ENCODE measurements around the gene CHD3. TPM values are rescaled to one million over a fixed set of nuclear protein-coding genes. Genes with fewer than 3 reads are reported as not detected.

The CHD3 gene
- total RNA-seq, 1 experiment from 2014 or later: 27.5 TPM

GRCh38 chr17:7894226-7894625 lies 5.6 kb downstream of the CHD3 start:
- no peak for DNase-seq (ENCODE audit: low read depth)

DNA sequence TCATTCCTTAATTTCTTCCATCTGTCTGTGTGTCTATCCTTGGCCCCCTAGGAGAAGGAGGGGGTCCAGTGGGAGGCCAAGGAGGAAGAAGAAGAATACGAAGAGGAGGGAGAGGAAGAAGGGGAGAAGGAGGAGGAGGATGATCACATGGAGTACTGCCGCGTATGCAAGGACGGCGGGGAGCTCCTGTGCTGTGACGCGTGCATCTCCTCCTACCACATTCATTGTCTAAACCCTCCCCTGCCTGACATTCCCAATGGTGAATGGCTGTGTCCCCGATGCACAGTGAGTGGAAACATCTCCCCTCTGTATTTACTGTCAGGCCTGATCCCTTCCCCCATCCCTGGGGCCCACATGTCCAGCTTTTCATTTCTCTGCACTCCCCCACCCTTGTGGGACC lies 6.3 kb downstream of the CHD3 start:
- no peak for DNase-seq (ENCODE audit: low read depth)

DNA sequence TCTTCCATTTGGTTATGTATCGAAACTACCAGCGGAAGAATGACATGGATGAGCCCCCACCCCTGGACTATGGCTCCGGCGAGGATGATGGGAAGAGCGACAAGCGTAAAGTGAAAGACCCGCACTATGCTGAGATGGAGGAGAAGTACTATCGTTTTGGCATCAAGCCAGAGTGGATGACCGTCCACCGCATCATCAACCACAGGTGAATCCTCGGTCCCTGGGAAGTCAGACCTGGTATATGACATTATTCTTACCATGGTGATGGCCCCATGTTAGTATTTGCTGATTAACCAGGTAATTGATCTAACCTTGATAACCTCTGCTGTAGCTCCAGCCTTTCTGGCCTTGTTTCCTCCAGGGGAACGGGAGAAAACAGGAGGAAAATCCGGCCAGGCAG lies 8.5 kb downstream of the CHD3 start:
- no peak for DNase-seq (ENCODE audit: low read depth)

GRCh38 chr17:7897773-7898172 lies 9.2 kb downstream of the CHD3 start:
- peak; percentile 27 for DNase-seq (ENCODE audit: low read depth)

DNA sequence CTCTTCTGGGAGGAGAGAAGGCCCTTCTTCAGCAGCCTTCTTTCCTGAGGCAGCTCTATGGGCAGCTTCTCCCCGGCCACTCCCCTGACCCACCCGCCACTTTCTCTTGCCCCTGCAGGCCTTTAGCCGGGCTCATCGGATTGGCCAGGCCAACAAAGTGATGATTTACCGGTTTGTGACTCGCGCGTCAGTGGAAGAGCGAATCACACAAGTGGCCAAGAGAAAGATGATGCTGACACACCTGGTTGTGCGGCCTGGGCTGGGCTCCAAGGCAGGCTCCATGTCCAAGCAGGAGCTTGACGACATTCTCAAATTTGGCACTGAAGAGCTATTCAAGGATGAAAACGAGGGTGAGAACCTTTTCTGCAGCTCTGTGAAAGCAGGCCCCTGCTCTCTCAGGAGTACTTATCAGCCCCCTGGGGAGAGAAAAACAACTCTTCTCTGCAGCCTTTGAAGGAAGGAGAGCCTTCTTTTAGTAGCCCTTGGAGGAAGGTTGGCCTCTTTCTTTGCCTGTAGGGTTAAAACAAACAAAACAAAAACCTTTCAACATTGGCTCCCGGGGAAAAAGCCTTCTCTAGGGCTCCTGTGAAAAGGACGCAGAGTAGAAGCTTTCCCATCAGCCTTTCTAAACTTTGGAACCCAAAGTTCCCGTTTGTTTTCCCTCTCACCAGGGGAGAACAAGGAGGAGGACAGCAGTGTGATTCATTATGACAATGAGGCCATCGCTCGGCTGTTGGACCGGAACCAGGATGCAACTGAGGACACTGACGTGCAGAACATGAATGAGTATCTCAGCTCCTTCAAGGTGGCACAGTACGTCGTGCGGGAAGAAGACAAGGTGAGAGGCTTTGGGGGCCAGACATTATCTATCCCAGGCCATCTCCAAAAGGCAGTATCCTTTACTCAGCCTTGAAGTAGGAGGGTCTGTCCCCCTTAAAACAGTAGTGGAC lies 14.8 kb downstream of the CHD3 start:
- no peak for DNase-seq (ENCODE audit: low read depth)

DNA sequence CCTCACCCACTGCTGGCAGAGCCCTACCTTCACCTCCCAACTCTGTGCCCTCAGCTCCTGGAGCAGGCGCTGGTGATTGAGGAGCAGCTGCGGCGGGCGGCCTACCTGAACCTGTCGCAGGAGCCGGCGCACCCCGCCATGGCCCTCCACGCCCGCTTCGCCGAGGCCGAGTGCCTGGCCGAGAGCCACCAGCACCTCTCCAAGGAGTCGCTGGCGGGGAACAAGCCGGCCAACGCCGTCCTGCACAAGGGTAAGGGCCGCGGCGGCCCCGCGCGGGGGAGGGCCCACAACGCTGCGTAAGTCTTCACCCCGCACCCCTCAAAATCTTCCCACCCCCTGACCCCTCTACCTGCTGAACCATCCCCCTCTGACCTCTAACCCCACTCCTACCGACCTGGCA lies 20.5 kb downstream of the CHD3 start:
- DNase-seq (ENCODE audit: low read depth): no peak

DNA sequence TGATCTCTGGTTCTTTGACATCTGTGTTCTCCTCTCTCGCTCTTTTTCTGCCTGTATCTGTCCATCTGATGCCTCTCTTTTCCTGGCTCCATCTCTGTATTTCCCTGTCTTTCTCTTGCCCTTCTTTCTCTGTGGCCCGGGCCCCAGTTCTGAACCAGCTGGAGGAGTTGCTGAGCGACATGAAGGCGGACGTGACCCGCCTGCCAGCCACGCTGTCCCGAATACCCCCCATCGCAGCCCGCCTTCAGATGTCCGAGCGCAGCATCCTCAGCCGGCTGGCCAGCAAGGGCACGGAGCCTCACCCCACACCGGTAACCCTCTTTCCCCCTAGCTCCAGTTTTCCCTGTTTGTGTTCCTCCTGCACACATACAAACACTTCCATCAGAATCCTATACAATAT lies 21.7 kb downstream of the CHD3 start:
- DNase-seq (ENCODE audit: low read depth): no peak

- no peak for DNase-seq (ENCODE audit: low read depth)
Observed at GRCh38 chr17:7910711-7911110, 22.1 kb downstream of the CHD3 start.

- DNase-seq (ENCODE audit: low read depth): no peak
Observed at GRCh38 chr17:7911116-7911515, 22.5 kb downstream of the CHD3 start.

DNA sequence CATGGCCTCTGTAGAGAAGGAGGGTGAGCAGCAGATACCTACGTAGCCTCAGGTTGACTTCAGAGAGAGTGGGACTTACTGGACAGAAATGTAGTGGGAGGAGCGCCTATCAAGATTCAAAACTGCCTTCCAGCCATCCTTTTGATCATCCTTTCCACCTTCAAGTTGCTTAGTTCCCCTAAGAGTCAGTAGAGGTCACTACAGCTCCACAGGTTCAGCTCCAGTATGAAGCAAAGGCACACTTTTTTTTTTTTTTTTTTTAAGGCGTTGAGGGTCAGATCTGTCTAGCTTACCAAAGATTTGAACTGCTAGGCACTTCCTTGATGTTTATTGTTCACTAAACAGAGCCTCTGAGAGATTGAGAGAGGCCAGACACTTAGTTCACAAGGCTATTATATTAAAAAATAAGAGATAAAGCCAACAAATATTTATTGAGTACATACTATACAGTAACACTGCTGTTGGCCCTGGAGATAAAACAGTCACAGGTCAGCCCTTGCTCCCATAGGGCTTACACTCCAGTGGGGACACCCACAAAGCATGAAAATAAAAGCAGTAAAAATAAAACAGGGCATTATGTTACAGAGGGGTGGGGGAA lies 24.4 kb downstream of the CHD3 start:
- DNase-seq (ENCODE audit: low read depth): peak; percentile 68

DNA sequence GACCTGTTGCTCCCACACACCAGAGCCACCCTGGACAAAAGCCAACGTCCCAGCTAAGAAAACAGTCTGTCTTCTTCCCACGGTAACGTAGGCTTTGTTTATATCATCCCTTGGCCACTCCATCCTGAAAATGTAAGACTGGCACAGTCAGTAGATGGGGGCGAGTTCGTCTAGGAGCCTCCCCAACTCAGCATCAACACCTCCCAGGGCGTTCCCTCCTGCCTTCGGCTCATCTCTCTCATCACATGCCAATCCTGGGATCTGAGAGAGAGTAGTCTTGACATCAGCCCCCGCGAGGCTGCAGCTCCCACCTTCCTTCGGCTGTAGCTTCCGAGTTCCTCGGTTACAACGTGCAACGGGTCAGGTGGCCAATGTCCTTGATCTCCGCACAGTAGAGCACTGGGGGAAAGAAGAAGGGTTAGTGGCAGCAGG lies 26.6 kb downstream of the CHD3 start:
- peak; percentile 23 for DNase-seq (ENCODE audit: low read depth)

GRCh38 chr17:7915611-7916384 lies 27.2 kb downstream of the CHD3 start, which contains the start of gene RNF227:
TSS of gene RNF227 (minus strand) at chr17:7916289. CDS start at chr17:7916195, 94 bp downstream.
- DNase-seq (ENCODE audit: low read depth): peak; percentile 94

DNA sequence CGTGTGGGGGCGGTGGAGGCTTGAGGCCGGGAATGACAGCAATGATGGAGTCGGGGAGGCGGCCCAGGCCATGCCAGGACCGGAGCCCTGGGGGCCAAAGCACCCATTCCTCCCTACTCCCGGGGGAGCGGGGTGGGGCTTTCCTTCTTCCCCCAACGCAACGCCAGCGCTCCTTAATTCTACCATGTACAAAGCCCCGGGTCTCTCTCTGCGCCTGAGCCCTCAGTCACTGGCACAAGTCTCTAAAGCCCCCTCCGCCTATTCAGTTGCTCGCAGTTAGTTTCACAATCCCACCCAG lies 27.7 kb downstream of the CHD3 start:
- no peak for DNase-seq (ENCODE audit: low read depth)

DNA sequence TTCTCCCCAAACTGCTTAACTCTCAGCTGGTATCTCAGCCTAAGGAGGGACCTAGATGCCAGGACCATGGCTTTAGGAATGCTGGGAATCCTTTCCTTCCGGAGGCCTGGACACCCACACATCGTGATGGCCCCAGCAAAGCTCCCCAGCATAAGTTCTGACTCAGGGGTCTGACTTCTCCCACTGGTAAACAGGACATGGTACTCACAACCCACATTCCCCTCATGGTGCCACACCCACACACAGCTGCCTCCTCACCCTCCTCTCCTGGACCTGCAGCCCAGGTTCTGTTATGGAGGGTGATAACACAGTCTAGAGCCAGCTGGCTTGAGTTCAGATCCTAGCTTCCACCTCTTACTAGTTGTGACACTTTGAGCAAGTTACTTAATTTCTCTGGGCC lies 28.2 kb downstream of the CHD3 start:
- DNase-seq (ENCODE audit: low read depth): peak; percentile 23

DNA sequence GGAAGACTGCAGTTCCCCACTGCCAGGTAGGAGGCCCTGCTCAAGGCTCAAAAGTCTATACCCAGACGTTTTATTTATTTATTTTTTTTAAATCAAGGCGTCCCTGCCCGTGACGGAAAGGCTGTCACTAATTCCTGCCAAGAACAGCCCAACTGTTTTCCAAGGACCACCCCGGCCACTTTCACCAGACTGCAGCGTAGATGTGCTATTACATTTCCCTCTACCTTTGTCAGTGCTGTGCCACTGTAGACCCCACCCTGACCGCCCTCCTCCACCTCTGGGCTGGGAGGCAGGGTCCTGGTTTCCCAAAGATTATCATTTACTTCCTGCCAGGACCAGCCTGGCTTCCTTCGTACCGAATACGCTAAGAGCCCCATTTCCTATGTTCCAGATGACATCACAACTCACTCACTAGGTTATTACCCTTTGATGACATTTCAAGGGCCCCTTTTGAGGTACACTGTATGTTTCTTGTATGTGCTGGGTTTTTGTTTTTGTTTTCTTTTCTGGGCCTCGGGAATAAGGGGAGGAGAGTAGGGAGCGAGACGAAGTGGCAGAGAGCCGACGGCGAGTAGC lies 33.8 kb downstream of the CHD3 start:
- DNase-seq (ENCODE audit: low read depth): no peak

GRCh38 chr17:7922845-7923628 lies 34.4 kb downstream of the CHD3 start:
- peak; percentile 57 for DNase-seq (ENCODE audit: low read depth)

DNA sequence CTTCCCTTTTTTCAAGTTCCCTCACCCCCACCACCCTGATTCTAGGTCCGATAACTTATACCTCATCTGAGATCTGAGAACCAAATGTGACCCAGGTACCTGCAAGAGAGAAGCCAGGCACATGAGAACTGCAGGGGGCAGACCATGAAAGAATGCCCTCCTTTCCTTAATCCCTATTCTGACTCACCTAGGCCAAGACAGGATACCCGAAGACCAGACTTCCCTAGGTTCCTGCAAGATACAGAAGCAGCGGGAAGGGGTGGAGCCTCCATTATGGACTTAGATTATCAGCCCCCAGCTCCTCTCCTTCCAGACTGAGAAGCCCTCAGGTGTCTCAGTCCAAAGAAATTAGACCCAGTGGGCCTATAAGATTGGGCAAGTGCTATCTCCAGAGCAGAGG lies 39.0 kb downstream of the CHD3 start:
- DNase-seq (ENCODE audit: low read depth): no peak

- DNase-seq (ENCODE audit: low read depth): peak; percentile 82
Observed at GRCh38 chr17:7929158-7930023, 40.8 kb downstream of the CHD3 start, which contains the start of gene KCNAB3. TSS of gene KCNAB3 (minus strand) at chr17:7929856. CDS start at chr17:7929435, 421 bp downstream.

GRCh38 chr17:7930841-7931631 lies 42.4 kb downstream of the CHD3 start:
- no peak for DNase-seq (ENCODE audit: low read depth)

Data from Daoy (cell line).